NCI-H1930 (cell line): ENCODE results near the gene SLC7A6OS.
"Not testable (repeated sequence)": the region's sequence is repeated elsewhere in the genome, so short reads cannot be mapped to it uniquely, and the experiment has no call there.

Experiments used
- DNase-seq, 2 experiments: peaks; one replicate each; lab custom pipeline; 2025; lab: John Stamatoyannopoulos, UW

Gene SLC7A6OS

GRCh38 chr16:68298907-68299561 is 11.7 kb downstream of the SLC7A6OS start:
- DNase-seq: no peak

GRCh38 chr16:68298312-68298711 is 12.4 kb downstream of the SLC7A6OS start:
- DNase-seq: no peak

GRCh38 chr16:68297908-68298307 is 12.8 kb downstream of the SLC7A6OS start:
- no peak for DNase-seq

GRCh38 chr16:68296693-68297092 is 14.1 kb downstream of the SLC7A6OS start:
- DNase-seq: no peak

GRCh38 chr16:68296291-68296690 is 14.5 kb downstream of the SLC7A6OS start:
- no peak for DNase-seq

GRCh38 chr16:68292425-68292824 is 18.3 kb downstream of the SLC7A6OS start:
- DNase-seq: no peak

- no peak for DNase-seq
Observed at GRCh38 chr16:68291227-68291626, 19.5 kb downstream of the SLC7A6OS start.

- DNase-seq: no peak
Observed at GRCh38 chr16:68290450-68290849, 20.3 kb downstream of the SLC7A6OS start.

GRCh38 chr16:68289621-68290329 is 21.0 kb downstream of the SLC7A6OS start:
- no peak for DNase-seq

- DNase-seq: no peak
Observed at GRCh38 chr16:68289202-68289601, 21.5 kb downstream of the SLC7A6OS start.

GRCh38 chr16:68288796-68289195 is 21.9 kb downstream of the SLC7A6OS start:
- DNase-seq: not testable (repeated sequence)

- DNase-seq: no peak
Observed at GRCh38 chr16:68288252-68288650, 22.5 kb downstream of the SLC7A6OS start.

GRCh38 chr16:68287276-68288251 is 23.2 kb downstream of the SLC7A6OS start:
- no peak for DNase-seq

- DNase-seq: no peak
Observed at GRCh38 chr16:68286153-68287074, 24.3 kb downstream of the SLC7A6OS start.

- DNase-seq: no peak
Observed at GRCh38 chr16:68285683-68286082, 25.1 kb downstream of the SLC7A6OS start.

- no peak for DNase-seq
Observed at GRCh38 chr16:68284847-68285246, 25.9 kb downstream of the SLC7A6OS start.

GRCh38 chr16:68283801-68284598 is 26.7 kb downstream of the SLC7A6OS start:
- no peak for DNase-seq

GRCh38 chr16:68283346-68283745 is 27.4 kb downstream of the SLC7A6OS start:
- no peak for DNase-seq

GRCh38 chr16:68282064-68282452 is 28.7 kb downstream of the SLC7A6OS start:
- no peak for DNase-seq

- no peak for DNase-seq
Observed at GRCh38 chr16:68281368-68282063, 29.2 kb downstream of the SLC7A6OS start.
